Measurements from ENCODE around the gene PRKD2.

PRKD2 gene

DNA sequence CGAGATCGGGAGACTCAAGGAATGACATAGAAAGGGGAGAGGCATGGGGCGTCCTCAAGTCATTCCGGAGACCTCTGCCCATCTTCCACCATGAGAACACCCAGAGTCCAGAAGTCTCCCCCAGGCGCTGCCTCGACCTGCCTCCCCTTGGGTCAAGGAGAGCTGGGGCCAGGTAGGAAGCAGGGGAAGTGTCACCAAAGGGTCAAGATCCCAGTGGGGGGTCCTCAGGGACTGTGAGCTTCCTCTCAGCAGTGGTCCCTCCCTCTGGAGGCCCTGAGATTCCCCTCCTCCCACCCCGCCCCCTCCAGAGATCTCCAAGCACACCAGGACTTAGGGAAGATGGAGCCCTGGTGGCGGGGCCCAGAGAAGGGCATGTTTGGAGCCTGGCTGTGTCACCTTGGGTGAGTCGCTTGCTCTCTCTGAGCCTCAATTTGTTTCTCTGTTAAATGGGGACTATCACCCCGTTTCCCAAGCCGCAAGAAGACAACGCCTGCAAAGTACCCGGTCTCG lies 56.9 kb downstream of the PRKD2 start:
- H3K4me1 ChIP-seq (ENCODE audit: insufficient read depth, low read length) = peaks cover 1% of the 10 kb centered on the region; the same call in 1 of the 2 replicates
- H3K9me3 ChIP-seq (ENCODE audit: control insufficient read depth, insufficient read depth, low read length) = no peaks in the 10 kb centered on the region
- no peaks in the 10 kb centered on the region for H3K36me3 ChIP-seq (ENCODE audit: insufficient read depth, low read length)
- H3K9ac ChIP-seq (ENCODE audit: low read depth, low read length) = peak overlapping the region; percentile 63; the same call in 1 of the 2 replicates

DNA sequence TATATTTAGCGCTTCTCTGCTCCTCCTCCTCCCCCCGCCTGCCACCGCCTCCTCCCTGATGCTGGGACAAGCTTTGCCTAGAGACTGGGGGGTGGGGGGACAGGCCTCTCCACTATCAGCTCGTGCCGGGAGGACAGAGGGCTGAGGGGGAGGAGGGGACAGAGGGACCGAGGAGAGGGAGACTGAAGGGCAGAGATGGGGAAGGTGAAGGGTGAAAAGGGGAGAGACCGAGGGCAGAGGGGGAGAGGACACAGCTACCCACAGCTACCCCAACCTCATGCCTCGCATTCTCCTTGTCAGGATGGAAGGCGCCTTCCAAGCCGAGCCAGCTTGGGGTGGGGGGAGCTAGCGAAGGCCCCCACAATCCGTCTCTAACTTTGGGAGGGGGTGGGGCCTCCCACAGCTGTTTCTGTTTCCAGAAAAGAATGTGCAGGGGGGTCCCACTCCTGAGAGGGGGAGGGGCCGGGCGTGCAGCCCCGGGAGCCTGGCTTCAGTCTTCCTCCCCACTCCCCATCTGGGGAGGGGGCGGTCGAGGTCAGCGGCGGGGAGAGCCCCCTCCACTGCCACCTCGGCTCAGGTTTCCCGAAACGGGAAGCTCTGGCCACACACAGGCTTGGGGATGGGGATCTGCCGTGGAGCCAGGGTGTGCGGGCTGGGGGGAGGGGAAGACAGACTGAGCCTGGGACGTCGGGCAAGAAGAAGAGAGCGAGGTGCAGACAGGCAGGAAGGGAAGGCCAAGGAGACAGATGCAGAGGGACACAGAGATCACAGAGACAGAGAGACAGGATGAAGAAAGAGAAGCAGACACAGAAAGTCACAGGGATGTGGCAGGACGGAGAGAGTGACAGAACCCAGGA lies 57.5 kb downstream of the PRKD2 start:
- no peaks in the 10 kb centered on the region for H3K36me3 ChIP-seq (ENCODE audit: insufficient read depth, low read length)
- H3K9me3 ChIP-seq (ENCODE audit: control insufficient read depth, insufficient read depth, low read length) = no peaks in the 10 kb centered on the region
- peak overlapping the region; percentile 63; the same call in 1 of the 2 replicates for H3K9ac ChIP-seq (ENCODE audit: low read depth, low read length)
- peaks cover 7% of the 10 kb centered on the region; the same call in 1 of the 2 replicates for H3K4me1 ChIP-seq (ENCODE audit: insufficient read depth, low read length)

GRCh38 chr19:46656541-46656940 lies 60.4 kb downstream of the PRKD2 start:
- Histone ChIP-seq H3K36me3 (ENCODE audit: insufficient read depth, low read length) (no peaks in the 10 kb centered on the region), H3K9me3 (ENCODE audit: control insufficient read depth, insufficient read depth, low read length) (no peaks in the 10 kb centered on the region), H3K4me1 (ENCODE audit: insufficient read depth, low read length) (peaks cover 14% of the 10 kb centered on the region), H3K9ac (ENCODE audit: low read depth, low read length) (no peak overlapping the region)

- Histone ChIP-seq H3K36me3 (ENCODE audit: insufficient read depth, low read length) (no peaks in the 10 kb centered on the region), H3K9ac (ENCODE audit: low read depth, low read length) (no peak overlapping the region), H3K4me1 (ENCODE audit: insufficient read depth, low read length) (peaks cover 14% of the 10 kb centered on the region)
Observed at GRCh38 chr19:46654621-46655152, 62.2 kb downstream of the PRKD2 start.

DNA sequence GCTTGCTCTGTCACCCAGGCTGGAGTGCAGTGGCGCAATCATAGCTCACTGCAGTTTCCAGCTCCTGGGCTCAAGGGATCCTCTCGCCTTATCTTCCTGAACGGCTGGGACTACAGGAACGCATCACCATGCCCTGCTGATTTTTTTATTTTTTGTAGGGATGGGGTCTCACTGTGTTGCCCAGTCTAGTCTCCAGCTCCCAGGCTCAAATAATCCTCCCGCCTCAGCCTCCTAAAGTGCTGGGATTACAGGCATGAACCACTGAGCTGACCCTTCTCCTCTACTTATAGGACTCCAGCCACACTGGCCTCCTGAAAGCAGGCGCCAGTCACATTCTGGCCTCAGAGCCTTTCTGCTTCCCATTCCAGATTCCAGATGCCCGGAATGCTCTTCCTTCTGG lies 66.5 kb downstream of the PRKD2 start:
- Histone ChIP-seq H3K9me3 (ENCODE audit: control insufficient read depth, insufficient read depth, low read length) (peaks cover 3% of the 10 kb centered on the region), H3K4me1 (ENCODE audit: insufficient read depth, low read length) (peaks cover 14% of the 10 kb centered on the region), H3K36me3 (ENCODE audit: insufficient read depth, low read length) (no peaks in the 10 kb centered on the region), H3K9ac (ENCODE audit: low read depth, low read length) (no peak overlapping the region)

More at GRCh38 chr19:46654621-46655152, 62.2 kb downstream of the PRKD2 start:
- H3K9me3 ChIP-seq (ENCODE audit: control insufficient read depth, insufficient read depth, low read length) = no peaks in the 10 kb centered on the region

DNA sequence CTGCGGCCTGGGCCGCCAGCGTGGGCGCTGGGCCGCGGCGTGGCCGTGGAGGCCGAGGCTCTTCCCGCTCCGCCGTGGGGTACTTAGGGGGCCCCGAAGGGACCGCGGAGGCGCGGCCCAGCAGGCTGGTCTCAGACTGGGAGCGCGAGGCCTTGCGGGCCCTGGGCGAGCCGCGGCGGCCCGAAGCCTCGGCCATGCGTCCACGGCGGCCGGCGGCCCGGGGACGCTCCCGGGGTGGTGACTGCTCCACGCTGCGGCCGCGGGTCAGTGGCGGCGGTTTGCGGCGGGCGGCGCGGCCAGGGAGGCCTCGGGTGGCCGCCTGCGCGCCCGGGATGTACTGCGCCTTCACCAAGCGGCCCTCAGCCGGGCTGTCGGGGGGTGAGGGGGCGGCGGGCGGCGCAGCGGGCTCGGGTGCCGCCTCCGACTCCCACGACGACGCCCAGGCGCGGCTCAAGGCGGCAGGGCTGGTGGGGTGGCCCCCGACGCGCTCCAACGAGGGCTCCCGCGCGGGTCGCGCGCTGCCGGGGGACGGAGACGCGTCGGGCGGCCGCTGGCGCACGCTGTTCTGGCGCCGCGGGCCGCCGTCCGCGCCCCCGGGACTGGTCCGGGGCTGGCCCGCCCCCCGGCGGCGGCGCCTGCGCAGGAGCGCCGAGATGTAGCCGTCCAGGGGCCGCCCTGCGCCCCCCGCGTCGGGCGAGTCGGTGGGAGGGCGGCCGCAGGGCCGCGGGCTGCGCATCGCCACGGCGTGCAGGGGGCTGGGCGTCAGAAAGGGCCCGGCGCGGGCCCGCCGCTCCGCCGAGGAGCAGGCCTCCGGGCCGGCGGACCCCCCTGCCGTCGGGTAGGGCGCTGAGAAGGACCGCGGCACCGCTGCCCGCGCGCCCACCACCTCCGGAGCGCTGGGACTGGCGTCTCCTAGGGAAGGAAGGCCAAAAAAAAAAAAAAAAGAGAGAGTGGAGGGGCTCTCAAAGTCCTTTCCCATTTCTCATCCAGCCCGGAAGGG lies 67.7 kb downstream of the PRKD2 start:
- H3K9me3 ChIP-seq (ENCODE audit: control insufficient read depth, insufficient read depth, low read length) = peaks cover 3% of the 10 kb centered on the region
- no peaks in the 10 kb centered on the region for H3K36me3 ChIP-seq (ENCODE audit: insufficient read depth, low read length)
- H3K9ac ChIP-seq (ENCODE audit: low read depth, low read length) = peak overlapping the region; percentile 47; the same call in 1 of the 2 replicates
- H3K4me1 ChIP-seq (ENCODE audit: insufficient read depth, low read length) = peaks cover 6% of the 10 kb centered on the region

DNA sequence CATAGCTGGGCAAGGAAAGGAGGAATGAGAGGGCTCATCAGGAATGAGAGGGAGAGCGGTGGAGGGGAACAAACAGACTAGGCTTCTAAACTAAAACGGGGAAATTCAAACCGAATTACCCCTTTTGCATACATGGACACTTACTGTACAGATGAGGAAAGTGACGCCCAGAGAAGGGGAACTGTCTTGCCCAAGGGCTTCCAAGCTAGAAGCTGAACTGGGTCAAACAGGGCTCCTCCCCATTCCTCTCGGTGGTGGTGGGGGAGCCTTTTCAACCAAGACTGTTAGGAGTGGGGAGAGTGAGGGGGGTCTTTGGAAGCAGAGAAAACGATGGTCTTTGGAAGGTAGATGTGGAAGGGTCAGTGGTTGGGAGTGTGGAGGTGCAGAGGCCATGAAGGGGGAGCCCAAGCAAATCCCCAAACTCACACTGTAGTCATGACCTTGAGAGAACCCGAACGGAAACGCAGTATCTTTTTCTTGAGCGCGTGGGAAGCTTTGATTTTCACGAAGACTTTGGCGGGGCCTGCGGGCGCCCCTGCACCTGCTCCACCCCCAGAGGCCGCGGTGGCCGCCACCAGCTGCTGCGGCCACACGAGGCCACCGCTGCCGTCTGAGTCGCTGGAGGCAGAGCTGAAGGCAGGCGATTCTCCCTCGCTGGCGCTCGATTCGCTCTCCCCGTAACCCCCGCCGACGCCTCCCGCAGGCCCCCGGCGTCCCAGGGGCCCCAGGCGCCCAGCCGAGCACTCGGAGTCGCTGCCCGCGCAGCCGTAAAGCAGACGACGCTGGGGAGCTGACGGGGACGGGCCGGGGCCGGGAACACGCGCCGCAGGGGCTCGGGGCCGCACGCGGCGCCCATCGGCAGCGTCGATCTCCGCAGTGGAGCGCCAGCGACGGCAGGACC lies 68.6 kb downstream of the PRKD2 start:
- H3K9ac ChIP-seq (ENCODE audit: low read depth, low read length) = peak overlapping the region; percentile 47; the same call in 1 of the 2 replicates
- no peaks in the 10 kb centered on the region for H3K4me1 ChIP-seq (ENCODE audit: insufficient read depth, low read length)
- H3K36me3 ChIP-seq (ENCODE audit: insufficient read depth, low read length) = no peaks in the 10 kb centered on the region
- H3K9me3 ChIP-seq (ENCODE audit: control insufficient read depth, insufficient read depth, low read length) = peaks cover 3% of the 10 kb centered on the region

DNA sequence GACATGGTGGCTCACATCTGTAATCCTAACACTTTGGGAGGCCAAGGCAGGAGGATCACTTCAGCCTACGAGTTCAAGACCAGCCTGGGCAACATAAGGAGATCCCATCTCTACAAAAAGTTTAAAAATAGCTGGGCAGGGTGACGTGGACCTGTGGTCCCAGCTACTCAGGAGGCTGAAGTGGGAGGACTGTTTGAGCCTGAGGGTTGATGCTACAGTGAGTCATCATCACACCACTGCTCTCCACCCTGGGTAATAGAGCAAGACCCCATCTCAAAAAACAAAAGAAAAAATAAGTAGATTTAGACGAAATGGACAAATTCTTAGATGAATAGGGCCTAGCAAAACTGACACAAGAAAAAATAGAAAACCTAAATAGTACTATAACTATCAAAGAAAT lies 70.5 kb downstream of the PRKD2 start:
- Histone ChIP-seq H3K9me3 (ENCODE audit: control insufficient read depth, insufficient read depth, low read length) (peaks cover 3% of the 10 kb centered on the region), H3K36me3 (ENCODE audit: insufficient read depth, low read length) (no peaks in the 10 kb centered on the region), H3K4me1 (ENCODE audit: insufficient read depth, low read length) (no peaks in the 10 kb centered on the region), H3K9ac (ENCODE audit: low read depth, low read length) (no peak overlapping the region)

GRCh38 chr19:46644720-46645119 lies 72.2 kb downstream of the PRKD2 start:
- Histone ChIP-seq H3K9ac (ENCODE audit: low read depth, low read length) (no peak overlapping the region), H3K36me3 (ENCODE audit: insufficient read depth, low read length) (no peaks in the 10 kb centered on the region), H3K4me1 (ENCODE audit: insufficient read depth, low read length) (peaks cover 3% of the 10 kb centered on the region; the same call in 1 of the 2 replicates), H3K9me3 (ENCODE audit: control insufficient read depth, insufficient read depth, low read length) (peaks cover 3% of the 10 kb centered on the region)

DNA sequence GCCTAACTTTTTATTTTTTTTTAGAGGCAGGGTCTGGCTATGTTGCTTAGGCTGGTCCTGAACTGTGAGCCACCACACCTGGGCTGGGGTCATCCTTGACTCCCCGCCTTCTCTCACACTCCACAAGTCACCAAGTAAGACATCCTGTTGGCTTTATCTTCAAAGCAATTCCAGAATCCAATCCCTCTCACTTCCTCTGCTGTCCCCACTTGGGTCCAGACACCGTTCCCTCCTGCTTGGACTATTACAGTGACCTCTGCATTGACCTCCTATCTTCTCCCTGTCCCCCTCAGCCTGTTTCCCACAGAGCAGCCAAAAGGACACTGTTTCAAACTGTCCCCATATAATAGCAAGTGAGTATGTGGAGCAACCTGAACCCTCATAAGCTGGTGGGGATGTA lies 76.3 kb downstream of the PRKD2 start:
- Histone ChIP-seq H3K9ac (ENCODE audit: low read depth, low read length) (no peak overlapping the region; the same call in 1 of the 2 replicates), H3K9me3 (ENCODE audit: control insufficient read depth, insufficient read depth, low read length) (no peaks in the 10 kb centered on the region), H3K36me3 (ENCODE audit: insufficient read depth, low read length) (no peaks in the 10 kb centered on the region), H3K4me1 (ENCODE audit: insufficient read depth, low read length) (peaks cover 7% of the 10 kb centered on the region; the same call in 1 of the 2 replicates)

GRCh38 chr19:46639358-46640182 lies 77.3 kb downstream of the PRKD2 start:
- H3K4me1 ChIP-seq (ENCODE audit: insufficient read depth, low read length) = peaks cover 7% of the 10 kb centered on the region; the same call in 1 of the 2 replicates
- H3K9me3 ChIP-seq (ENCODE audit: control insufficient read depth, insufficient read depth, low read length) = no peaks in the 10 kb centered on the region
- no peaks in the 10 kb centered on the region for H3K36me3 ChIP-seq (ENCODE audit: insufficient read depth, low read length)
- H3K9ac ChIP-seq (ENCODE audit: low read depth, low read length) = peak overlapping the region; percentile 75

GRCh38 chr19:46637224-46637623 lies 79.7 kb downstream of the PRKD2 start:
- H3K4me1 ChIP-seq (ENCODE audit: insufficient read depth, low read length) = peaks cover 16% of the 10 kb centered on the region; the same call in 1 of the 2 replicates
- H3K9me3 ChIP-seq (ENCODE audit: control insufficient read depth, insufficient read depth, low read length) = no peaks in the 10 kb centered on the region
- H3K36me3 ChIP-seq (ENCODE audit: insufficient read depth, low read length) = no peaks in the 10 kb centered on the region
- H3K9ac ChIP-seq (ENCODE audit: low read depth, low read length) = no peak overlapping the region
